ENCODE data around the gene GOLGA8J.
"Not testable (repeated sequence)": the region's sequence is repeated elsewhere in the genome, so short reads cannot be mapped to it uniquely, and the experiment has no call there.

The GOLGA8J gene

GRCh38 chr15:30082655-30083054 is at the start of gene GOLGA8J:
TSS of gene GOLGA8J (plus strand) at chr15:30082955. CDS start at chr15:30083053, 98 bp downstream.
- DNase-seq (ENCODE audit: low read depth in 2 of 2): not testable (repeated sequence)

- DNase-seq (ENCODE audit: low read depth in 2 of 2): no peak
These were observed 49.5 kb upstream of the GOLGA8J start for GRCh38 chr15:30033211-30033610.

GRCh38 chr15:30033763-30034162 is 49.0 kb upstream of the GOLGA8J start:
- DNase-seq (ENCODE audit: low read depth in 2 of 2): no peak

- DNase-seq (ENCODE audit: low read depth in 2 of 2): no peak
These were observed 46.6 kb upstream of the GOLGA8J start for GRCh38 chr15:30036036-30036703.

GRCh38 chr15:30038667-30039523 is 43.9 kb upstream of the GOLGA8J start:
- no peak for DNase-seq (ENCODE audit: low read depth in 2 of 2)

GRCh38 chr15:30041868-30042267 is 40.9 kb upstream of the GOLGA8J start:
- no peak for DNase-seq (ENCODE audit: low read depth in 2 of 2)

GRCh38 chr15:30042556-30042955 is 40.2 kb upstream of the GOLGA8J start:
- DNase-seq (ENCODE audit: low read depth in 2 of 2): no peak

GRCh38 chr15:30043211-30043655 is 39.5 kb upstream of the GOLGA8J start:
- DNase-seq (ENCODE audit: low read depth in 2 of 2): no peak

- no peak for DNase-seq (ENCODE audit: low read depth in 2 of 2)
These were observed 38.4 kb upstream of the GOLGA8J start for GRCh38 chr15:30044377-30044776.

- not testable (repeated sequence) for DNase-seq (ENCODE audit: low read depth in 2 of 2)
These were observed 37.9 kb upstream of the GOLGA8J start for GRCh38 chr15:30044826-30045225.

- DNase-seq (ENCODE audit: low read depth in 2 of 2): not testable (repeated sequence)
These were observed 37.3 kb upstream of the GOLGA8J start for GRCh38 chr15:30045248-30046041.

- no peak for DNase-seq (ENCODE audit: low read depth in 2 of 2)
These were observed 36.3 kb upstream of the GOLGA8J start for GRCh38 chr15:30046430-30046829.

GRCh38 chr15:30055604-30056003 is 27.2 kb upstream of the GOLGA8J start:
- no peak for DNase-seq (ENCODE audit: low read depth in 2 of 2)

GRCh38 chr15:30056166-30056565 is 26.6 kb upstream of the GOLGA8J start:
- no peak for DNase-seq (ENCODE audit: low read depth in 2 of 2)

- DNase-seq (ENCODE audit: low read depth in 2 of 2): no peak
These were observed 23.0 kb upstream of the GOLGA8J start for GRCh38 chr15:30059771-30060170.

GRCh38 chr15:30062881-30063280 is 19.9 kb upstream of the GOLGA8J start:
- DNase-seq (ENCODE audit: low read depth in 2 of 2): no peak

- no peak for DNase-seq (ENCODE audit: low read depth in 2 of 2)
These were observed 18.8 kb upstream of the GOLGA8J start for GRCh38 chr15:30063835-30064546.

GRCh38 chr15:30065025-30065801 is 17.5 kb upstream of the GOLGA8J start:
- DNase-seq (ENCODE audit: low read depth in 2 of 2): no peak

- no peak for DNase-seq (ENCODE audit: low read depth in 2 of 2)
These were observed 14.4 kb upstream of the GOLGA8J start for GRCh38 chr15:30068326-30068725.

- no peak for DNase-seq (ENCODE audit: low read depth in 2 of 2)
These were observed 10.1 kb upstream of the GOLGA8J start for GRCh38 chr15:30072630-30073029.

GRCh38 chr15:30073915-30074314 is 8.8 kb upstream of the GOLGA8J start:
- no peak for DNase-seq (ENCODE audit: low read depth in 2 of 2)

Data from stimulated activated CD8-positive, alpha-beta memory T cell treated with anti-CD3 and anti-CD28 coated beads, Interleukin-7, amount 100 ng/mL, for 1 hour (primary cell).